MM.1S (cell line): Measurements from ENCODE around the gene PLP1.

Source experiments
- DNase-seq: peaks from one replicate; pipeline ENCODE4 v3.0.0-alpha.2; 2015
- H2AFZ ChIP-seq: fragments of 300-600 bp; sonication (generic); 2 replicates; pipeline ENCODE4 v1.6.0; 2016; ENCODE audit warnings: antibody characterized with exemption, low read length
- H3F3A ChIP-seq: fragments of 300-600 bp; sonication (generic); 2 replicates; pipeline ENCODE4 v1.6.1; 2016; ENCODE audit warnings: mild to moderate bottlenecking, antibody characterized with exemption, low read length, moderate library complexity, mixed read lengths; ENCODE audit not compliant: insufficient read depth
- H3K27ac ChIP-seq: fragments of 300-600 bp; sonication (generic); 2 replicates; pipeline ENCODE4 v1.5.1; 2016; ENCODE audit warnings: mild to moderate bottlenecking, low read length
- H3K27me3 ChIP-seq: fragments of 300-600 bp; sonication (generic); replicated peaks from 2 replicates; pipeline ENCODE4 v1.6.0; 2016; ENCODE audit warnings: low read length; ENCODE audit not compliant: insufficient read depth
- H3K36me3 ChIP-seq: fragments of 300-600 bp; sonication (generic); replicated peaks from 2 replicates; pipeline ENCODE4 v1.6.1; 2016; ENCODE audit warnings: mild to moderate bottlenecking, low read length, mixed read lengths; ENCODE audit not compliant: insufficient read depth
- H3K4me1 ChIP-seq: fragments of 300-600 bp; sonication (generic); 2 replicates; pipeline ENCODE4 v1.6.1; 2016; ENCODE audit warnings: low read length, mixed read lengths
- H3K4me2 ChIP-seq: fragments of 300-600 bp; sonication (generic); 2 replicates; pipeline ENCODE4 v1.6.0; 2016; ENCODE audit warnings: low read depth, low read length
- H3K4me3 ChIP-seq: fragments of 300-600 bp; sonication (generic); 2 replicates; pipeline ENCODE4 v1.5.1; 2016; ENCODE audit warnings: low read length, mixed read lengths
- H3K79me2 ChIP-seq: fragments of 300-600 bp; sonication (generic); 2 replicates; pipeline ENCODE4 v1.6.1; 2016; ENCODE audit warnings: mixed run types, low read length, mixed read lengths
- H3K9ac ChIP-seq: fragments of 300-600 bp; sonication (generic); 2 replicates; pipeline ENCODE4 v1.6.1; 2016; ENCODE audit warnings: low read length, mixed read lengths
- H3K9me2 ChIP-seq: fragments of 300-600 bp; sonication (generic); replicated peaks from 2 replicates; pipeline ENCODE4 v1.6.1; 2016; ENCODE audit warnings: mild to moderate bottlenecking, low read length, mixed read lengths; ENCODE audit not compliant: insufficient read depth
- H3K9me3 ChIP-seq: fragments of 300-600 bp; sonication (generic); replicated peaks from 2 replicates; pipeline ENCODE4 v1.6.1; 2016; ENCODE audit warnings: mild to moderate bottlenecking, low read length, mixed read lengths; ENCODE audit not compliant: insufficient read depth
- H4K20me1 ChIP-seq: fragments of 300-600 bp; sonication (generic); 2 replicates; pipeline ENCODE4 v1.6.1; 2016; ENCODE audit warnings: mild to moderate bottlenecking, low read length, moderate library complexity, mixed read lengths; ENCODE audit not compliant: insufficient read depth
- EZH2 ChIP-seq: fragments of 300-600 bp; sonication (generic); optimal IDR thresholded peaks from 2 replicates; pipeline ENCODE3; 2017; ENCODE audit warnings: low read depth, mild to moderate bottlenecking, antibody characterized with exemption, low read length, mixed read lengths
- EZH2phosphoT487 ChIP-seq: fragments of 300-600 bp; sonication (generic); IDR thresholded peaks from 2 replicates; pipeline ENCODE4 v1.6.1; 2018; ENCODE audit warnings: antibody characterized with exemption, low read length
- TF ChIP-seq, protein P1 (sequence below): fragments of 300-600 bp; sonication (generic); IDR thresholded peaks from 2 replicates; pipeline ENCODE4 v1.5.1; 2016; ENCODE audit warnings: antibody characterized with exemption, low read length, mixed read lengths

The PLP1 gene

DNA sequence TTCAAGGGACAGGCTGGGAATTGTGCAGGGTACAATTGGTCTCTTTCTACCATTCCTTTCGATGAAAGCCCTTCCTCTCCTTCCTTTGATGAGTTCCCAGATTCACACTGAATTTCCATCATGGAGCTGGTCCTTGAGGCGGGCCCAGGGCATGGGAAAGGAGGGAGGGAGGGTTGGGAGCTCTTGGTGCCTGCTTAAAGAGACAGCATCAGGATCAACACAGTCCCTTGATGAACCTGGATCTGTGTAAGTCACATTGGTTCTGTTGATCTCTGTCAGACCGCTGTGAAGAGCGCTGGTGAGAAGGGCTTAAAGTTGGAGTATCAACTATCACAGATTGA is 4.4 kb downstream of the PLP1 start:
- H3K36me3 ChIP-seq = no peaks in the 10 kb centered on the region
- H3K4me1 ChIP-seq = no peaks in the 10 kb centered on the region
- TF ChIP-seq, protein P1, sequence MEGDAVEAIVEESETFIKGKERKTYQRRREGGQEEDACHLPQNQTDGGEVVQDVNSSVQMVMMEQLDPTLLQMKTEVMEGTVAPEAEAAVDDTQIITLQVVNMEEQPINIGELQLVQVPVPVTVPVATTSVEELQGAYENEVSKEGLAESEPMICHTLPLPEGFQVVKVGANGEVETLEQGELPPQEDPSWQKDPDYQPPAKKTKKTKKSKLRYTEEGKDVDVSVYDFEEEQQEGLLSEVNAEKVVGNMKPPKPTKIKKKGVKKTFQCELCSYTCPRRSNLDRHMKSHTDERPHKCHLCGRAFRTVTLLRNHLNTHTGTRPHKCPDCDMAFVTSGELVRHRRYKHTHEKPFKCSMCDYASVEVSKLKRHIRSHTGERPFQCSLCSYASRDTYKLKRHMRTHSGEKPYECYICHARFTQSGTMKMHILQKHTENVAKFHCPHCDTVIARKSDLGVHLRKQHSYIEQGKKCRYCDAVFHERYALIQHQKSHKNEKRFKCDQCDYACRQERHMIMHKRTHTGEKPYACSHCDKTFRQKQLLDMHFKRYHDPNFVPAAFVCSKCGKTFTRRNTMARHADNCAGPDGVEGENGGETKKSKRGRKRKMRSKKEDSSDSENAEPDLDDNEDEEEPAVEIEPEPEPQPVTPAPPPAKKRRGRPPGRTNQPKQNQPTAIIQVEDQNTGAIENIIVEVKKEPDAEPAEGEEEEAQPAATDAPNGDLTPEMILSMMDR = no peak
- TF ChIP-seq EZH2 = no peak

DNA sequence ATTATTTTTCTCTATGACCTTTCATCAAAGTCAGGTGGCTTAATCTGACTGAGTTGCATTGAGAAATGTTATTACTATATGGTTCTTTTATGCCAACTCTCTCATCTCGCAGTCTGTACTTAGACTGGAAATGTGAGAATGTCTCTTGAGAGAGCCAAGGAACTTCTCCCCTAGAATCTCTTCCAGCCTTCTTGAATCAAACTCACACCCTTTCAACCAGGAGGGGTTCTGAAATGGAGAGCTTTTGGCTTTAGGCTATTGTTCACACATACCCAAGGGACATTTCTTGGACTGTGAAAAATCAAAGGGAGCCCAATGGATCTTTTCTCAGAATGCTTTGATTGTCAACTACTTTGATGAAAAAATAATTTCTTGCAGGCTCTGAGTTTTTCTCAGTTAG is 5.1 kb downstream of the PLP1 start:
- DNase-seq = no peak

More for the DNA sequence above, 4.4 kb downstream of the PLP1 start:
- H3K79me2 ChIP-seq = no peaks in the 10 kb centered on the region
- H3K9me2 ChIP-seq = no peaks in the 10 kb centered on the region
- H3F3A ChIP-seq = no peaks in the 10 kb centered on the region
- no peak for DNase-seq
- no peak overlapping the region for H2AFZ ChIP-seq
- no peak overlapping the region for H3K4me2 ChIP-seq
- no peaks in the 10 kb centered on the region for H3K9me3 ChIP-seq
- H3K27ac ChIP-seq = no peak overlapping the region
- H4K20me1 ChIP-seq = no peaks in the 10 kb centered on the region
- H3K4me3 ChIP-seq = no peak overlapping the region
- no peak overlapping the region for H3K9ac ChIP-seq
- H3K27me3 ChIP-seq = no peaks in the 10 kb centered on the region

DNA sequence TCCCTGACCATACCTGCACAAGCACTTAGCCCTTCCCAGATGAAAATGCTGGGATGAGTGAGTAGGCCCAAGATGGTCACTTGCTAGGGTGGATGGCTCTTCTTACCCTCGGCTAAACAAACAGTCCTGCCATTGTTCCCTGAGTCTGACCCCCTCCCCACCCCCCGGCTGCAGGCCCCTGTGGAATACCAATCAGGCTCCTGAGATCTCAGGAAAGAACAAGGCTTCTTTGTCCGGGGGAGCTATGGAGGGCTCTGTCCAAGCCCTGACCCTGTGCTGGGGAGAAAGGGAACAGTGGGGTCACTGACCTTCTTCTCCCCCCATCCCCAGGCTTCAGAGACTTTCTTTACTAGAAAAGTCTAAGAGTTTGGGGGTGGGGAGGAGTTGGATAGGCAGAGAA is 6.0 kb downstream of the PLP1 start:
- Histone ChIP-seq H3K4me3 (no peak overlapping the region), H3K4me2 (no peak overlapping the region), H3K4me1 (no peaks in the 10 kb centered on the region), H3K9me3 (no peaks in the 10 kb centered on the region), H3K27me3 (no peaks in the 10 kb centered on the region), H2AFZ (no peak overlapping the region), H3K36me3 (no peaks in the 10 kb centered on the region), H3K27ac (no peak overlapping the region), H3F3A (no peaks in the 10 kb centered on the region), H4K20me1 (no peaks in the 10 kb centered on the region), H3K9ac (no peak overlapping the region), H3K79me2 (no peaks in the 10 kb centered on the region), H3K9me2 (no peaks in the 10 kb centered on the region)
- TF ChIP-seq, protein P1 = no peak
- TF ChIP-seq EZH2 = no peak
- no peak for TF ChIP-seq EZH2phosphoT487
- DNase-seq = no peak

More for the DNA sequence above, 5.1 kb downstream of the PLP1 start:
- H4K20me1 ChIP-seq = no peaks in the 10 kb centered on the region
- H3K4me2 ChIP-seq = no peak overlapping the region
- no peaks in the 10 kb centered on the region for H3K9me3 ChIP-seq
- no peak overlapping the region for H3K4me3 ChIP-seq
- no peaks in the 10 kb centered on the region for H3K9me2 ChIP-seq
- H3K36me3 ChIP-seq = no peaks in the 10 kb centered on the region
- no peaks in the 10 kb centered on the region for H3K79me2 ChIP-seq
- no peaks in the 10 kb centered on the region for H3K4me1 ChIP-seq
- H2AFZ ChIP-seq = no peak overlapping the region
- H3K27me3 ChIP-seq = no peaks in the 10 kb centered on the region
- H3K27ac ChIP-seq = no peak overlapping the region
- no peaks in the 10 kb centered on the region for H3F3A ChIP-seq
- TF ChIP-seq, protein P1 = no peak
- no peak overlapping the region for H3K9ac ChIP-seq

DNA sequence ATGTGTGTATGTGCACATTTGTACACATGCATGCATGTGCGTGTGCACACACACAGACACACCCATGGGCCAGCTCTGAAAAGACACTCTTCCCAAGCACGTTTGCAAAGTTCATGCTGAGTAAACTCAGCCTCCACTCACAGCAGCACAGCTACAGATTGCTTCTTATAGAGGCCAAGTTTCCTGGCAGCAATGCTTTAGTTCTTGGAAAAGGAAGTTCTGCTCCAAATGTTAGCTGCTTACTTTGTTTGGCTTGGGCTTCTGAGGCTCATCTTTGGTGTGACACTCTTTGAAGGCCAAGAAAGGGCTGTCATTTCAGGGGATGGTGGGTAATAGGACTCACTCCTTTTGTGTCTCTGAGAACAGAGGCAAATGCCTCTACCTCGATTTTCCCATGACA is 6.6 kb downstream of the PLP1 start:
- H3K27me3 ChIP-seq = no peaks in the 10 kb centered on the region
- no peak overlapping the region for H3K27ac ChIP-seq
- no peak overlapping the region for H2AFZ ChIP-seq
- TF ChIP-seq, protein P1 = no peak
- TF ChIP-seq EZH2 (no peak), EZH2phosphoT487 (no peak)
- H3K4me3 ChIP-seq = no peak overlapping the region
- no peak overlapping the region for H3K9ac ChIP-seq
- no peak overlapping the region for H3K4me2 ChIP-seq
- H3F3A ChIP-seq = no peaks in the 10 kb centered on the region
- H3K79me2 ChIP-seq = no peaks in the 10 kb centered on the region
- no peaks in the 10 kb centered on the region for H4K20me1 ChIP-seq
- H3K9me2 ChIP-seq = no peaks in the 10 kb centered on the region
- peaks cover 2% of the 10 kb centered on the region; the same call in 1 of the 2 replicates for H3K4me1 ChIP-seq
- H3K9me3 ChIP-seq = no peaks in the 10 kb centered on the region
- no peaks in the 10 kb centered on the region for H3K36me3 ChIP-seq
- DNase-seq = no peak
